Suppressor macrophage treated with lipopolysaccharide for 4 hours (primary cell): ENCODE data around the gene MERTK.
"Not testable (repeated sequence)": the region's sequence is repeated elsewhere in the genome, so short reads cannot be mapped to it uniquely, and the experiment has no call there.

Experiments
- DNase-seq: peaks from one replicate; pipeline ENCODE4 v3.0.0-alpha.2; 2020

The MERTK gene

DNA sequence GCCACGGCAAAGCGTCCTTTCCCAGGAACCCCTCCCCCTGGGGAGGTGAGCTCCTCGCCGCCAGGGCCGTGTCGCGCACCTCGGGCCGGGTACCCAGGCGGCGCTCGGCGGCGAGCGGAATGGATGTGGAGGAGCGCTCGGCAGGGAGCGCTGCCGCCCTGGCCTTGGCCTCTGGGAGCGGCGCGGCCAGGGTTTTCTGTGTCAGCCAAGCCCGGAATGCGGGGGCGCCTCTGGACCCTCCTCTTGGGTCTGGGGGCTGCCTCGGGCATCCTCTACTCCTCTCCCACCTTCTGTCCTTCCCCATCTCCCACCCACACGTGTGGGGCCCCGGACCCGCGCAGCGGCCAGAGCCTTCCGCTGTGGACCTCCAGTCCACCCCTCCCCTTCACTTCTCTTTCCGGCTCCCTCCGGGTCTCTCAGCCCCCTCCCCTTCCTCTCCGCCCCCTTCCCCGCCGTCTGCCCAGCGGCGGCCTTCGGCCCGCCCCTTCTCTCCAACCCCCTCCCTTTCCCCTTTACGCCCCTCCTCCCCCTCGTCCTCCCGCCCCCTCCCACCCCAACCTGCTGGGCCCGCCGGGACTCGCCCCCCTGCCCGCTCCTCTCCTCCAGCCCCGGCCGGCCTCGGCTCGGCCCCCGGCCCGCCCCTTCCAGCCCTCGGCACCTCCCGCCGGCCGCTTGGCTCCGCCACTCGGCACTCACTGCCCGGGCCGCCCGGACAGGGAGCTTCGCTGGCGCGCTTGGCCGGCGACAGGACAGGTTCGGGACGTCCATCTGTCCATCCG, at the start of gene MERTK:
MERTK (plus strand) TSS at position 684 of the 779 bp plus-strand sequence. CDS start 129 bp downstream, outside the sequence.
- peak; percentile 90 for DNase-seq

GRCh38 chr2:111850646-111851045, 47.8 kb upstream of the MERTK start:
- DNase-seq = peak; percentile 13

DNA sequence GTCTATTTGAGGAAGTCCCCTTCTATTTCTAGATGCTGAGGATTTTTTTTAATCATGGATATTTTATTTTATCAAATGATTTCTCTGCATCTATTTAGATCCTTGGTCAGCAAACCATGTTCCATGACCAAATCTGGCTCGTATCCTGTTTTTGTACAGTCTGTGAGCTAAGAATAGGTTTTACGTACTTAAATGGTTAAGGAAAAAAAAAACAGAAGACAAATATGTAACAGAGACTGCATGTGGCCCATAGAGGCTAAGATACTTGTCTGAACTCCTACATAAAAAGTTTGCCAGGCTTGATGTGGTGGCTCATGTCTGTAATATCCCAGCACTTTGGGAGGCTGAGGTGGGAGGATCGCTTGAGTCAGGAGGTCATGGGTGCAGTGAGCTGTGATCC, 45.9 kb upstream of the MERTK start:
- DNase-seq = not testable (repeated sequence)

DNA sequence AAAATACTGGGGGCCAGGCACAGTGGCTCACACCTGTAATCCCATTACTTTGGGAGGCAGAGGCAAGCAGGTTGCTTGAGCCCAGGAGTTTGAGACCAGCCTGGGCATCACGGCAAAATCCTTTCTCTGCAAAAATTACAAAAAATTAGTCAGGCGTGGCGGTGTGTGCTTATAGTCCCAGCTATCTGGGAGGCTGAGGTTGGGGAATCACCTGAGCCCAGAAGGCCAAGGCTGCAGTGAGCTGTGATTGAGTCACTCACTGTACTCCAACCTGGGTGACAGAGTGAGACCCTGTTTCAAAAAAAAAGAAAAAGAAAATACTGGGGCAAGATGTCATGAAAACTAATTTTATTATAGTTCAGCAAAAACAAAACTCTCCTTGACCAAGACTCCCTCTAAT, 38.4 kb upstream of the MERTK start:
- not testable (repeated sequence) for DNase-seq

GRCh38 chr2:111865124-111865523, 33.3 kb upstream of the MERTK start:
- DNase-seq = not testable (repeated sequence)

- not testable (repeated sequence) for DNase-seq
These were observed 25.6 kb upstream of the MERTK start for GRCh38 chr2:111872806-111873205.

GRCh38 chr2:111883661-111884591, 14.5 kb upstream of the MERTK start, which contains the start of gene ANAPC1:
TSS of gene ANAPC1 (minus strand) at chr2:111884193. CDS start at chr2:111880825, 3,368 bp downstream.
- peak; percentile 85 for DNase-seq

DNA sequence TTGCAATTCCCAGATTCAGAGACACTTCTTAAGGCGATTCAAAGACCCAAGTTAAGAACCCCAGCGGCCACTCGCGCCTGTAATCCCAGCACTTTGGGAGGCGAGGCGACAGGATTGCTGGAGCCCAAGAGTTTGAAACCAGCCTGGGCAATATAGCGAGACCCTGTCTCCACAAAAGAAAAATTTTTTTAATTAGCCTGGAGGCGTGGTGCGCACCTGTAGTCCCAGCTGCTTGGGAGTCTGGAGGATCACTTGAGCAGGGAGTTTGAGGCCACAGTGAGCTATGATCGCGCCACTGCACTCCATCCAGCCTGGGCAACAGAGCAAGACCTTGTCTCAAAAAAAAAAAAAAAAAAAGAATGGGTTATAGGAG, 13.8 kb upstream of the MERTK start:
- no peak for DNase-seq

GRCh38 chr2:111896024-111896423, 2.4 kb upstream of the MERTK start:
- peak; percentile 75 for DNase-seq

GRCh38 chr2:111896576-111896975, 1.8 kb upstream of the MERTK start:
- no peak for DNase-seq

DNA sequence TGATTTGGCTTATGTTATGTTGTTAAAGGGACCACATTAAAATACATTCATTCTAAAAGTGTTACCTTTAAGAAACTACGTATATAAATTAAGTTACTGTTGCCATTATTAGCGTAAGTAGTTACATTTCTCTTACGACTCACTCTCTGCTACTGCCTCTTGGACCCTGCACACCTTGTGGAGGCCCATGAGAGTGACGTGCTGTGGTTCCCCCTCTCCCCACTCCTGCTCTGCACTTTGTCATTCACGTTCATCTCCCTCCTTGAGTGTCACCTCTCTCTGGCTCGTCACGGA, 830 bp upstream of the MERTK start:
- DNase-seq = no peak

DNA sequence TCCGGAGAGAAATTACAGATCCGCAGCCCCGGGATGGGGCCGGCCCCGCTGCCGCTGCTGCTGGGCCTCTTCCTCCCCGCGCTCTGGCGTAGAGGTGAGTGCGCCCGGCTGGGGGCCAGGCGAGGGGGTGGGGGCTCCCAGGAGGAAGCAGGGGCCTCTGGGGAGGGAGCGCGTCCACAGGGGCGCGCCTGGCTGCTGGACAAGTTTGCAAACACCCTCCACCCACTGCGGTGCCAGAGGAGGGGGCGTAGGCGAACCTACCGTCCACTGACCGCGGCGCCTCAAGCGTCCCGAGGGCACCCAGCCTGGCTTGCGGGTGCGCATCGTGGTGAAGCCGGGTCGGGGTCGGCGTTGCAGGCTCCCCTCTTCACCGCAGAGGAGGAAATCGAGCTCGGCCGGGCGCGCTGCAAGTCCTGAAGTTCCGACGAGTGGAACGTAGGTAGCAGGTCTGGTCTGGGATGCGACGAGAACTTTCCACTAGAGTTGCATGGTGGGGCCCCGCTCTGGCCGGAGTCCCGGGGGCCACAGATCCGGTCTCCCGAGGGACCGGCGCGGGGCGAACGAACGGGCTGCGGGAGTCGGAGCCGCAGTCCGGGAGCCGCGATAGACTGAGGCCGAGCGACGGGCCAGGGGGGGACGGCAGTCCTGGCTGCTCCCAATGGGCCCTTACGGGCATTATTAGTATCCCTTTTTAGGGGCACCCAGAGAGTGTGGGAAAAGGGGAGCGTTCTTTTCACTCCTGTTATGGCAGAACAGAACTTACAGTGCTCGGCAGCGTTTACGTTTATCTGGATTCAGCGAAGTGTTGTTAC, 502 bp downstream of the MERTK start:
- peak; percentile 27 for DNase-seq

GRCh38 chr2:111900859-111901258, 2.5 kb downstream of the MERTK start:
- DNase-seq = peak; percentile 45

DNA sequence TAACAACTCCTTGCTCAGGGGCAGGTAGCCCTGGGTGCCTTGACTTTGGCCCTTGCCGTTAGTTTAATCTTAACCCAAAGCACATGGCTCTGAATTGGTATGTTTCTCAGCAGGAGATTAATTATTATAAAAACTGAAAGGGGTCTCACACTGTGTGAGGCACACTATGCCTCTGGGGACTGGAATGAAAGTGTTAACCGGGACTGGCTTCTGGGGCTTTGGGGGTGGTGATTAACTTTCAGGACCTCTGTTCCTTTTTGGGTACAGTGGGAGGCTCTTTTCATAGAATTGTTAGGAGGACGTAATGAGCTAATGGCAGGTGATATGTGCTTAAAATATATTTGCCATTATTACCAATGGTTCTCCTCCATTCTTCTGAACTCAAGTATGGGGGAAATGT, 5.1 kb downstream of the MERTK start:
- no peak for DNase-seq

DNA sequence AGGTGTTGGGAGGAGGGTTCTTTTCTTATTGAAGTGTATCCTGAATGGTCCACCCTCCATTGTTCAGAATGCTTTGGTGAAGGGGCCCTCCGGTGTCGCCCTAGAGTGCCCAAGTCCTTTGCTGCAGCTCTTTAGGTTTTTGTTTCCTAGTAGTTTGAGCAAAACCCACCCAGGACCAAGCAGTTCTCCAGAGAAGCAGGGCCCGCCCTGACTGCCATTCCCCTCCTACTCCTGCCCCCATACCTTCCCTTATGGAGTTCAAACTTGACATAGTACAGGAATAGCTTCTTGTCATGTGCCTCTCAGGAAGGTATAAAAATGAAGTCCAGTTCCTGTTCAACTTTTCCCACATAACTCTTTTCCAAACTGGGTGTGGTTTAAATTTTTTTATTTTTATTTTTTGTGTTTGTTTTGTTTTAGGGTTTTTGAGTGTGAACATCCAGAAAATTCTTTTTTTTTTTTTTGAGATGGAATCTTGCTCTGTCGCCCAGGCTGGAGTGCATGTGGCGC, 5.6 kb downstream of the MERTK start:
- DNase-seq = no peak

GRCh38 chr2:111904726-111905474, 6.5 kb downstream of the MERTK start:
- DNase-seq = no peak

- DNase-seq = not testable (repeated sequence)
These were observed 7.1 kb downstream of the MERTK start for GRCh38 chr2:111905475-111905869.

- DNase-seq = peak; percentile 83
These were observed 7.8 kb downstream of the MERTK start for GRCh38 chr2:111905990-111906735.

- DNase-seq = no peak
These were observed 10.2 kb downstream of the MERTK start for GRCh38 chr2:111908578-111908977.

DNA sequence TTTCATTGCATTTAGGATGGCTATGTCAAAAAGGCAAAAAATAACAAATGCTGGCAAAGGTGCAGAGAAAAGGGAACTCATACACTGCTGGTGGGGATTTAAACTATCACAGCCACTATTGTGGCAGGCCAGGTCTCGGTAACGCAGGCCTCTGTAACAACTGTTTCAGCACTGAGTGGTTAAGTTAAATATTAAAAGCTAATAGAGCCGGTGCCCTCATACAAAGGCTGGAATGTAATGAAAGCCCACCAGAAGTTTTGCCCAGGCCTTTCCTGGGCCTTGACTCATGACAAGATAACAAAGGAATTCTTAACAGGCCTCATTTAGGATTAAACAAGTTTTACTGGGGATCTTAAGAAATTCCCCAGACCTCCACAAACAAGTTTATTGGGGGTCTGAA, 10.7 kb downstream of the MERTK start:
- no peak for DNase-seq

GRCh38 chr2:111909997-111910396, 11.6 kb downstream of the MERTK start:
- DNase-seq = not testable (repeated sequence)
